Left lung (tissue), 10 donors: ENCODE results near the gene NQO2. TPM values are rescaled to one million over a fixed set of nuclear protein-coding genes. Genes with fewer than 3 reads are reported as not detected.

ENCODE experiments used
- ATAC-seq: fragments of 200-7000 bp; cut with Tn5 transposase; one replicate; pipeline ENCODE4 v1.9.1; 2020; ENCODE audit warnings: moderate library complexity
- DNase-seq, 4 donors: peaks; one replicate each; pipeline ENCODE4 v3.0.0-alpha.2; 2013 to 2020
- H3K27ac ChIP-seq, 2 donors: fragments of 200-600 bp; sonication (generic) in 1 of 2; one replicate each; pipeline versions ENCODE4 v1.5.0 to v1.8.0; 2020 to 2021
- H3K27me3 ChIP-seq, 2 donors: fragments of 200-600 bp; sonication (generic) in 1 of 2; one replicate each; pipeline versions ENCODE4 v1.5.0 to v1.8.0; 2020 to 2021
- H3K36me3 ChIP-seq, 2 donors: fragments of 200-600 bp; sonication (generic) in 1 of 2; one replicate each; pipeline versions ENCODE4 v1.5.0 to v1.8.0; 2020 to 2021
- H3K4me1 ChIP-seq, 2 donors: fragments of 200-600 bp; one replicate each; pipeline ENCODE4 v1.8.0; 2021
- H3K4me3 ChIP-seq, 2 donors: fragments of 200-600 bp; sonication (generic) in 1 of 2; one replicate each; pipeline versions ENCODE4 v1.5.0 to v1.8.0; 2020 to 2021; ENCODE audit warnings: mild to moderate bottlenecking in 1 of 2
- H3K9me3 ChIP-seq, 2 donors: fragments of 200-600 bp; sonication (generic) in 1 of 2; one replicate each; pipeline versions ENCODE4 v1.5.0 to v1.8.0; 2020 to 2021
- CTCF ChIP-seq, 2 donors: fragments of 200-600 bp; sonication (generic) in 1 of 2; IDR thresholded peaks; one replicate each; pipeline versions ENCODE4 v1.5.0 to v1.8.0; 2021; ENCODE audit warnings: antibody characterized with exemption in 2 of 2
- intact Hi-C, 2 donors: fragments of 100-400 bp; cut with DNase I; formaldehyde crosslinking; loops; one replicate each; pipeline versions ENCODE4 v1.11.2 to v1.14.2; 2022
- polyA plus RNA-seq, 6 donors: library from polyadenylated mRNA; unstranded; fragments of 120-200 nt; gene quantifications; one replicate each; pipeline ENCODE4 v1.2.1, GENCODE V29; 2013; ENCODE audit not compliant: insufficient read length in 6 of 6
- total RNA-seq, 2 donors: library from RNA; stranded (reverse); fragmentation: NEBNext Ultra II Directional; extraction: Animal tissue kit (Norgen Biotek cat#: 25700); gene quantifications; one replicate each; pipeline ENCODE4 v1.2.1, GENCODE V29; 2021
- donor health status: DM: no; HTN: yes; CAD: no.
- donor health status: DM: no; HTN: no; CAD: no.

NQO2 gene
- total and polyA plus RNA-seq, 8 donors: 22.0 to 55.8 (median 31.7) TPM

DNA sequence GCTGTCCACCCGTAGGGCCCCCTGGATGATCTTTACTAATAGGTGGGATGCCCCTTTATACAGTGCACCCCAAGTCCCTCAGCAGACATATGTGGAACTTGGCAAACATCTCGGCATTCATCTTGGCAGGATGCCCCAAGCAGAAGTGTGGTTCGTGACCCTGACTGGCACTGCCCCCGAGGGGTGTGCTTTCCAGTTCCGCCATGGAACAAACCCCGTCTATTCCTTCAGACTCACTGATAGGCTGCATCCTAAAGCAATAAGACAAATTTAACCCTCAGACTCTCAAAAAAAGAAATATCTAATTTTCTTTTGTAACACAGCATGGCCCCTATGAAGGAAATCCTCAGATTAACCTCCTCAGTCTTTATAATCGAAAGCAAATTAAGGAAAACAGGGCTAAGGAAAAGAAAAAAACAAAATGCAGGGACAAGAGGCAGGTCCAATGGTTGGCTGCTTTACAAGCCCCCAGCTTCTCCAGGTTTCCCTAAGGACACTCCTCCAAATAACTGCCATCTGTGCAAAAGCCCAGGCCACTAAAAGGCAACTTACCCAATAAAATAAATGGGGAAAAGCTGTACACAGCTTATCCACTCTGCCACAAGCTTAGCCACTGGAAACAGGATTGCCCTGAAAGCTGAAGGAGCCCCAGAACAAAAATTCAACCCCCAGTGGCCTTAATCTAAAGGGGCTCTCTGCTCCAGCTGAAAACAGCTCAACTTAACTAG is 38.1 kb downstream of the NQO2 start:
- Histone ChIP-seq H3K9me3 (no peaks in the 10 kb centered on the region), H3K27ac (no peak overlapping the region), H3K36me3 (no peaks in the 10 kb centered on the region), H3K27me3 (no peaks in the 10 kb centered on the region), H3K4me3 (no peak overlapping the region), H3K4me1 (peaks cover 0 to 15% of the 10 kb centered on the region in 2 donors)
- TF ChIP-seq CTCF (IDR thresholded peaks at IDR 0.05): no peak
- DNase-seq (no peak), ATAC-seq (no peak)
- intact Hi-C loops: no loop called here

- no peak for TF ChIP-seq CTCF (IDR thresholded peaks at IDR 0.05)
- no peak overlapping the region for H3K27ac ChIP-seq
- no peaks in the 10 kb centered on the region for H3K27me3 ChIP-seq
- intact Hi-C loops: no loop called here
- H3K36me3 ChIP-seq: no peaks in the 10 kb centered on the region
- ATAC-seq: no peak
- no peaks in the 10 kb centered on the region for H3K9me3 ChIP-seq
- peaks cover 0 to 15% of the 10 kb centered on the region in 2 donors for H3K4me1 ChIP-seq
- no peak overlapping the region for H3K4me3 ChIP-seq
- no peak for DNase-seq
Observed at GRCh38 chr6:3039384-3039783, 39.7 kb downstream of the NQO2 start.

- Histone ChIP-seq H3K4me1 (peaks cover 0 to 20% of the 10 kb centered on the region in 2 donors), H3K27me3 (no peaks in the 10 kb centered on the region), H3K36me3 (no peaks in the 10 kb centered on the region), H3K27ac (no peak overlapping the region), H3K4me3 (no peak overlapping the region), H3K9me3 (no peaks in the 10 kb centered on the region)
- TF ChIP-seq CTCF (IDR thresholded peaks at IDR 0.05): no peak
- DNase-seq: no peak
- no peak for ATAC-seq
- intact Hi-C loops: no loop called here
Observed at GRCh38 chr6:3041147-3041546, 41.5 kb downstream of the NQO2 start.

DNA sequence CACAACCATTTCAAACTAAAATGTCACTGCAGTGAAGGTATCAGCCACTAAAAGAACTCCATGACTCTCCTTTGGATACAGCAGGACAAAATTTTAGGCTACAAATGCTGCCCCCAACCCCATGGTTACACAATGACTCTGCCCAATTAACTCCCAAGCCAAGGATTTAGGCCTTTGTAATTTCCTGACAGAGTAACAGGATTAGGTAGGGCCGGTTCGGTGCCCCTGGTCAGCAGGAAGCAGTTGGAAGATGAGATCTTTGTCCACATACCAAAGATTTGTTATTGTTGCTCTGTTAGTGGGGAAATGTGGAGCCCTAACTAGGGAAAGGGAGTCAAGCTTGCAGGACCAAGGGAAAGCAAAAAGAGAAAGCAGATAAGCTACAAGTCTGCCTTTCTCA is 41.9 kb downstream of the NQO2 start:
- no peaks in the 10 kb centered on the region for H3K36me3 ChIP-seq
- H3K27me3 ChIP-seq: no peaks in the 10 kb centered on the region
- no peaks in the 10 kb centered on the region for H3K9me3 ChIP-seq
- peaks cover 0 to 25% of the 10 kb centered on the region in 2 donors for H3K4me1 ChIP-seq
- no peak overlapping the region for H3K4me3 ChIP-seq
- no peak for TF ChIP-seq CTCF (IDR thresholded peaks at IDR 0.05)
- ATAC-seq (no peak), DNase-seq (no peak)
- intact Hi-C loops: no loop called here
- H3K27ac ChIP-seq: no peak overlapping the region

- Histone ChIP-seq H3K27ac (no peak overlapping the region), H3K36me3 (no peaks in the 10 kb centered on the region), H3K4me3 (no peak overlapping the region), H3K9me3 (no peaks in the 10 kb centered on the region), H3K4me1 (peaks cover 0 to 11% of the 10 kb centered on the region in 2 donors), H3K27me3 (no peaks in the 10 kb centered on the region)
- ATAC-seq (no peak), DNase-seq (no peak)
- TF ChIP-seq CTCF (IDR thresholded peaks at IDR 0.05): no peak
- intact Hi-C loops: no loop called here
Observed at GRCh38 chr6:3045369-3045768, 45.7 kb downstream of the NQO2 start.
